ENCODE results near the gene SNX8.
"Not testable (repeated sequence)": the region's sequence is repeated elsewhere in the genome, so short reads cannot be mapped to it uniquely, and the experiment has no call there.

The SNX8 gene

DNA sequence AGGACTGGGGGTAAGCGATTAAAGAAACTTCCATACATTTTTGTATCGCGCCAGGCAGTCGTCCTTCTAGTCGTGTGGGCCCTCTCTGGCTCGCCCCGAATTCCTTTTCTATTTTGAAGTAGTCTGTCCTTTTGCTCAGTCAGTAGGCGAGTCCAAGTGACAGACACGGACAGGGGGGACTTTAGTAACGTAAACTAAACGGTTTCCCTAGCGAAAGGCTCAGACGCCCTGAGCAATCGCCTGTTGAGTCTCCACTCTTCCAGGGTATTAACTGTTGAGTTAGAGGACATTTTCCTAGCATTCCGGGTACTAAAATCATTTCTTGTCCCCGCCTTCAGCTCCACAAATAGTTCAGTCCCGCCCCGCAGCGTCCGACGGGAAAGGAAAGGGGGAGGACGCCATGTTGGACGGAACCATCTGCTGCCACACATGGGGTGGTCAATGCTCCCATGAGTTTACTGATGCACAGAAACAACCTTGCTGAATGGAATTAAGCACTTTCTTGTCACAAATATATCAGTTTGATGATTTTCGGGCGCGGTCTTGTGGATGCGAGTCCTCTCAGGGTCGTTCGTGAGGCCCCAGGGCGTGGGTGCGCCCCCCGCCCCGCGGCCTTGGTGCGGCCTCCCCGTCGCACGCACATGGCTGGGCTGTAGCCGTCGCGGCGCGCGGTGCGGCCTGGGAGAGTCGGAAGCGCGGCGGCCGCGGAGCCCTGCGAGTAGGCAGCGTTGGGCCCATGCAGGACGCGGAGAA is 40.1 kb upstream of the SNX8 start, which contains the start of gene EIF3B:
Gene EIF3B (plus strand): TSS at position 642 of the 753 bp plus-strand sequence. CDS start 95 bp downstream, at position 737.
- Histone ChIP-seq H3K36me3 (ENCODE audit: control insufficient read depth in 5 of 5, insufficient read depth in 5 of 5, low read length in 5 of 5) (peaks cover 0 to 5% (median 3%) of the 10 kb centered on the region in 5 donors), H3K9me3 (ENCODE audit: control insufficient read depth in 5 of 5, low read length in 5 of 5) (no peaks in the 10 kb centered on the region), H3K9ac (ENCODE audit: low read length in 5 of 5) (peak within 1 kb of the TSS; percentile 88 to 99 (median 99)), H3K4me3 (ENCODE audit: low read depth in 1 of 5, low read length in 5 of 5) (peak within 1 kb of the TSS; percentile 75 to 91 (median 87)), H3K27ac (ENCODE audit: low read depth, low read length) (peak within 1 kb of the TSS; percentile 100), H3K27me3 (ENCODE audit: control insufficient read depth in 5 of 5, insufficient read depth in 4 of 5, low read length in 5 of 5) (no peaks in the 10 kb centered on the region), H3K4me1 (ENCODE audit: control insufficient read depth in 5 of 5, insufficient read depth in 5 of 5, low read length in 5 of 5) (peaks cover 2 to 52% (median 42%) of the 10 kb centered on the region in 5 donors)

DNA sequence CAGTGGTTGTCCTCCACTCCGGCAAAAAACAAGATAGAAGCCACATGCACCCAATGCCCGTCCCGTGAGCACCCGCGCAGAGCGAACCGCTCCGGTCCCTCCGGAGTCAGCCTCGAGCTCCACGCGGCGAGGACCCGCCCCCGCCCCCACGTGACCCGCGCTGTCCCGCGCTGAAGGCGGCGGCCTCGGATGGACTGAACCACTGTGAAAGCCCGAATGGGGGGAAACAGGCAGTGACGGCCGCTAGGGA is 39.6 kb upstream of the SNX8 start:
- Histone ChIP-seq H3K9ac (ENCODE audit: low read length in 5 of 5) (peak overlapping the region; percentile 88 to 99 (median 99)), H3K9me3 (ENCODE audit: control insufficient read depth in 5 of 5, low read length in 5 of 5) (no peaks in the 10 kb centered on the region), H3K27me3 (ENCODE audit: control insufficient read depth in 5 of 5, insufficient read depth in 4 of 5, low read length in 5 of 5) (no peaks in the 10 kb centered on the region), H3K27ac (ENCODE audit: low read depth, low read length) (peak overlapping the region; percentile 100), H3K4me3 (ENCODE audit: low read depth in 1 of 5, low read length in 5 of 5) (peak overlapping the region; percentile 75 to 89 (median 87)), H3K36me3 (ENCODE audit: control insufficient read depth in 5 of 5, insufficient read depth in 5 of 5, low read length in 5 of 5) (peaks cover 0 to 4% (median 3%) of the 10 kb centered on the region in 5 donors), H3K4me1 (ENCODE audit: control insufficient read depth in 5 of 5, insufficient read depth in 5 of 5, low read length in 5 of 5) (peaks cover 2 to 47% (median 37%) of the 10 kb centered on the region in 5 donors)

DNA sequence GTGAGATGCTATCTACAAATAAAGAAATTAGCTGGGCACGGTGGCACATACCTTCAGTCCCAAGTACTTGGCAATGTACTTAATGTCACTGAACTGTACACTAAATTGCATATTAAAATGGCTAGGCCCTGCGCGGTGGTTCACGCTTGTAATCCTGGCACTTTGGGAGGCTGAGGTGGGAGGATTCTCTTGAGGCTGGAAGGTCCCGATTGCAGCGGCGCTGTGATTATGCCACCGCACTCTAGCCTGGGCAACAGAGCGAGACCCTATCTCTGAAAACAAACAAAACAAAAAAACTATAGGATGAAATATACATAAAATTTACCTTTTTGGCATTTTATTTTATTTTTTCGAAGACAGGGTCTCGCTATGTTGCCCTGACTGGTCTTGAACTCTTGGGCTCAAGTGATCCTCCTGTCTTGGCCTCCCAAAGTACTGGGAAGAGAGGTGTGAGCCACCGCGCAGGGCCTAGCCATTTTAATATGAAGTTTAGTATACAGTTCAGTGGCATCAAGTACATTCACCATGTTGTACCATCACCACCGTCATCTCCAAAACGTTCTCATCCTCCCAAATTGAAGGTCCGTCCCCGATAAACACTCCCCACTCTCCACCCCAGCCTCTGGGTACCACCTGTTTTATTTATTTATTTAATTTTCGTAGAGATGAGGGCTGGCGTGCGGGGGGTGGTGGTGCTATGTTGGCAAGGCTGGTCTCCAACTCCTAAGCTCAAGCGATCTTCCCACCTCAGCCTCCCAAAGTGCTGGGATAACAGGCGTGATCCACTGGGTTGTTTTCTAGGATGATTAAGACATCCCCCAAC is 39.1 kb upstream of the SNX8 start:
- no peaks in the 10 kb centered on the region for H3K9me3 ChIP-seq (ENCODE audit: control insufficient read depth in 5 of 5, low read length in 5 of 5)
- H3K9ac ChIP-seq (ENCODE audit: low read length in 5 of 5) = peak overlapping the region in 3 of 5 donors; percentile 93 to 99 (median 99)
- H3K27ac ChIP-seq (ENCODE audit: low read depth, low read length) = peak overlapping the region; percentile 100
- peaks cover 2 to 42% (median 32%) of the 10 kb centered on the region in 5 donors for H3K4me1 ChIP-seq (ENCODE audit: control insufficient read depth in 5 of 5, insufficient read depth in 5 of 5, low read length in 5 of 5)
- H3K27me3 ChIP-seq (ENCODE audit: control insufficient read depth in 5 of 5, insufficient read depth in 4 of 5, low read length in 5 of 5) = no peaks in the 10 kb centered on the region
- peaks cover 0 to 4% (median 3%) of the 10 kb centered on the region in 5 donors for H3K36me3 ChIP-seq (ENCODE audit: control insufficient read depth in 5 of 5, insufficient read depth in 5 of 5, low read length in 5 of 5)
- peak overlapping the region; percentile 75 to 89 (median 84) for H3K4me3 ChIP-seq (ENCODE audit: low read depth in 1 of 5, low read length in 5 of 5)

DNA sequence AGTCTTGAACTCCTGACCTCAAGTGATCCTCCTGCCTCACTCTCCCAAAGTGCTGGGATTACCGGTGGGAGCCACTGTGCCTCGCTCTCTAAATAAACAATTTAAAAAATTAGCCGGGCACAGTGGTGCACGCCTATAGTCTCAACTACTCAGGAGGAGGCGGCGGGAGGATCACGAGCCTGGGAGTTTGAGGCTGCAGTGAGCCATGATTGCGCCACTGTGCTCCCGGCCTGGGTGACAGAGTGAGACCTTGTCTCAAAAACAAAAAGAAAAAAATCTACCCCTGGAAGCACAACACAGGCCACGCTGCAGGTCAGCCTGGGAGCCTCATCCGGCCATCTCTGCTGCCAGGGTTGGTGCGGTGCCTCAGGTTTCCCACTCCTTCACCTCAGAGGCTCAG is 36.6 kb upstream of the SNX8 start:
- Histone ChIP-seq H3K9me3 (ENCODE audit: control insufficient read depth in 5 of 5, low read length in 5 of 5) (no peaks in the 10 kb centered on the region), H3K4me1 (ENCODE audit: control insufficient read depth in 5 of 5, insufficient read depth in 5 of 5, low read length in 5 of 5) (peaks cover 2 to 23% (median 17%) of the 10 kb centered on the region in 5 donors), H3K36me3 (ENCODE audit: control insufficient read depth in 5 of 5, insufficient read depth in 5 of 5, low read length in 5 of 5) (no peaks in the 10 kb centered on the region), H3K9ac (ENCODE audit: low read length in 5 of 5) (no peak overlapping the region), H3K27ac (ENCODE audit: low read depth, low read length) (no peak overlapping the region), H3K4me3 (ENCODE audit: low read depth in 1 of 5, low read length in 5 of 5) (no peak overlapping the region), H3K27me3 (ENCODE audit: control insufficient read depth in 5 of 5, insufficient read depth in 4 of 5, low read length in 5 of 5) (no peaks in the 10 kb centered on the region)

DNA sequence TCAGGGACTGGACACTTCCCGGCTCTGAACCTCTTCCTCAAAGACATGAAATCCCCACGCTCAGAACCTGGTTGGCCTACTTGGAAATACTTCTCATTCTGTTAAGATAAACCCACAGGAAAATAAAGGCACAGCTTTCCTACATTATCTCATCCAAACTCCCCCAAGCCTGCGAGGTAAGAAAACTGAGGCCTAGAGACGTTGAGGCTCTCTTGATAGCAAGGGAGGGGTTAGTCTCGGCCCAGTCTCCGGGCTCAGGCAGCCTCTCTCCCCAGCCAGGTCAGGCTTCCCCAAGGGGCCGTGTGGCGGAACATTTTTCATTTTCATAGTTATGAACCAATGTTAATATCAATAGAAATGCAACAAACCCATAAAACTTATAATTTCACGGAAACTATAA is 35.8 kb upstream of the SNX8 start:
- Histone ChIP-seq H3K27me3 (ENCODE audit: control insufficient read depth in 5 of 5, insufficient read depth in 4 of 5, low read length in 5 of 5) (no peaks in the 10 kb centered on the region), H3K4me1 (ENCODE audit: control insufficient read depth in 5 of 5, insufficient read depth in 5 of 5, low read length in 5 of 5) (peaks cover 2 to 15% (median 11%) of the 10 kb centered on the region in 5 donors), H3K9ac (ENCODE audit: low read length in 5 of 5) (no peak overlapping the region), H3K9me3 (ENCODE audit: control insufficient read depth in 5 of 5, low read length in 5 of 5) (no peaks in the 10 kb centered on the region), H3K36me3 (ENCODE audit: control insufficient read depth in 5 of 5, insufficient read depth in 5 of 5, low read length in 5 of 5) (no peaks in the 10 kb centered on the region), H3K27ac (ENCODE audit: low read depth, low read length) (no peak overlapping the region), H3K4me3 (ENCODE audit: low read depth in 1 of 5, low read length in 5 of 5) (no peak overlapping the region)

DNA sequence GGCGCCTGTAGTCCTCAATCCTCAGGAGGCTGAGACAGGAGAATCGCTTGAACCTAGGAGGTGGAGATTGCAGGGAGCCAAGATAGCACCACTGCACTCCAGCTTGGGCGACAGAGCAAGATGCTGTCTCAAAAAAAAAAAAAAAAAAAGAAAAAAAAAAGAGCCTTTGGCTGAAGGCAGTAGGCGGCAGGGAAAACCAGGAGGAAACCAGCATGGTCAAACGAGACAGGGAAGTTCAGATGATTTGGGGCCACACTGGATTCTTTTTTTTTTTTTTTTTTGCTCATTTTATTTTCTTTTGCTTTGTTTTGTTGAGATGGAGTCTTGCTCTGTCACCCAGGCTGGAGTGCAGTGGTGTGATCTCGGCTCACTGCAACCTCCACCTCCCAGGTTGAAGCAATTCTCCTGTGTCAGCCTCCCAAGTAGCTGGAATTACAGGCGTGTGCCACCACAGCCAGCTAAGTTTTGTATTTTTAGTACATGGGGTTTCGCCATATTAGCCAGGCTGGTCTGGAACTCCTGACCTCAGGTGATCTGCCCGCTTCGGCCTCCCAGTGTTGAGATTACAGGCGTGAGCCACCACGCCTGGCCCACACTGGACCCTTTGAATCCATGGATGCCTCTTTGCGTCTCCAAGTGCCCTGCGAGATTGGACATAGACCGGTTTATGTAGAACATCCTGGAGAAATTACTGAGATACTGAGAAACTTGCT is 33.3 kb upstream of the SNX8 start:
- Histone ChIP-seq H3K4me3 (ENCODE audit: low read depth in 1 of 5, low read length in 5 of 5) (peak overlapping the region in 4 of 5 donors; percentile 24 to 52 (median 49)), H3K9ac (ENCODE audit: low read length in 5 of 5) (peak overlapping the region in 2 of 5 donors; percentile 37 to 43)
- not testable (repeated sequence) for H3K4me1 ChIP-seq (ENCODE audit: control insufficient read depth in 5 of 5, insufficient read depth in 5 of 5, low read length in 5 of 5); H3K36me3 ChIP-seq (ENCODE audit: control insufficient read depth in 5 of 5, insufficient read depth in 5 of 5, low read length in 5 of 5); H3K9me3 ChIP-seq (ENCODE audit: control insufficient read depth in 5 of 5, low read length in 5 of 5); H3K27me3 ChIP-seq (ENCODE audit: control insufficient read depth in 5 of 5, insufficient read depth in 4 of 5, low read length in 5 of 5); H3K27ac ChIP-seq (ENCODE audit: low read depth, low read length)

DNA sequence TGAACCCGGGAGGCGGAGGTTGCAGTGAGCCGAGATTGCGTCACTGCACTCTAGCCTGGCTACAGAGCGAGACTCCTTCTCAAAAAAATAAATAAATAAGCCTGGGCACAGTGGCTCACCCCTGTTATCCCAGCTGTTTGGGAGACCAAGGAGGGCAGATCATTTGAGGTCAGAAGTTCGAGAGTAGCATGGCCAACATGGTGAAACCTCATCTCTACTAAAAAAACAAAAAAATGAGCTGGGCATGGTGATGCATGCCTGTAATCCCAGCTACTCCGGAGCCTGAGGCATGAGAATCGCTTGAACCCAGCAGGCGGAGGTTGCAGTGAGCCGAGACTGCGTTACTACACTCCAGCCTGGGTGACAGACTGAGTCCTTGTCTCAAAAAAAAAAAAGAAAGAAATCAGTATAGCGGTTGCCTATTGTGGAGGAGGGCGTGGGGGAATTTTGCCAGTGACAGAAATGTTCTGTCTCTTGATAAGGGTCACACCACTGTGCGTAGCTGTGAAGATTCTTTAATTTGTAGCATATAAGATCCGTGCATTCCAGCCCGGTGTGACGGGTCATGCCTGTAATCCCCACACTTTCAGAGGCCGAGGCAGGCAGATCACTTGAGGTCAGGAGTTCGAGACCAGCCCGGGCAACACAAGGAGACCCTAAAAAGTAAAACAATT is 22.5 kb upstream of the SNX8 start:
- no peak overlapping the region for H3K9ac ChIP-seq (ENCODE audit: low read length in 5 of 5)
- H3K36me3 ChIP-seq (ENCODE audit: control insufficient read depth in 5 of 5, insufficient read depth in 5 of 5, low read length in 5 of 5) = no peaks in the 10 kb centered on the region
- H3K4me3 ChIP-seq (ENCODE audit: low read depth in 1 of 5, low read length in 5 of 5) = no peak overlapping the region
- H3K27me3 ChIP-seq (ENCODE audit: control insufficient read depth in 5 of 5, insufficient read depth in 4 of 5, low read length in 5 of 5) = no peaks in the 10 kb centered on the region
- no peaks in the 10 kb centered on the region for H3K4me1 ChIP-seq (ENCODE audit: control insufficient read depth in 5 of 5, insufficient read depth in 5 of 5, low read length in 5 of 5)
- H3K27ac ChIP-seq (ENCODE audit: low read depth, low read length) = no peak overlapping the region
- no peaks in the 10 kb centered on the region for H3K9me3 ChIP-seq (ENCODE audit: control insufficient read depth in 5 of 5, low read length in 5 of 5)

DNA sequence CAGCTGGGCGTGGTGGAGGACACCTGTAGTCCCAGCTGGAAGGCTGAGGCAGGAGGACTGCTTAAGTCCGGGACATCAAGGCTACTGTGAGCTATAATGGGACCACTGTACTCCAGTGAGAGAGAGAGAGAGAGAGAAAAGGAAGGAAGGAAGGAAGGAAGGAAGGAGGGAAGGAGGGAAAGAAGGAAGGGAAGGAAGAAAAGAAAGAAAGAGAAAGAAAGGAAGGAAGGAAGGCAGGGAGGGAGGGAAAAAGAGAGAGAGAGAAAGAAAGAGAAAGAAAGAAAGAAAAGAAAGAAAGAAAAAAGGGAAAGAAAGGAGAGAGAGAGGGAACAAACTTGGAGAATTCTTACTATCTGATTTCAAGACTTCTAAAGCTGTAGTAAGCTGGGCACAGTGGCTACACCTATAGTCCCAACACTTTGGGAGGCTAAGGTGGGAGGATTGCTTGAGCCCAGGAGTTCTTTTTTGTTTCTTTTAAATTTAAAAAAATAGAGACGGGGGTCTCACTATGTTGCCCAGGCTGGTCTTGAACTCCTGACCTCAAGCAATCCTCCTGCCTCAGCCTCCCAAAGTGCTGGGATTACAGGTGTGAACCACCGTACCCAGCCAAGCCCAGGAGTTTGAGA is 18.5 kb upstream of the SNX8 start:
- not testable (repeated sequence) for H3K27me3 ChIP-seq (ENCODE audit: control insufficient read depth in 5 of 5, insufficient read depth in 4 of 5, low read length in 5 of 5); H3K36me3 ChIP-seq (ENCODE audit: control insufficient read depth in 5 of 5, insufficient read depth in 5 of 5, low read length in 5 of 5); H3K9ac ChIP-seq (ENCODE audit: low read length in 5 of 5); H3K4me3 ChIP-seq (ENCODE audit: low read depth in 1 of 5, low read length in 5 of 5); H3K4me1 ChIP-seq (ENCODE audit: control insufficient read depth in 5 of 5, insufficient read depth in 5 of 5, low read length in 5 of 5); H3K9me3 ChIP-seq (ENCODE audit: control insufficient read depth in 5 of 5, low read length in 5 of 5); H3K27ac ChIP-seq (ENCODE audit: low read depth, low read length)

DNA sequence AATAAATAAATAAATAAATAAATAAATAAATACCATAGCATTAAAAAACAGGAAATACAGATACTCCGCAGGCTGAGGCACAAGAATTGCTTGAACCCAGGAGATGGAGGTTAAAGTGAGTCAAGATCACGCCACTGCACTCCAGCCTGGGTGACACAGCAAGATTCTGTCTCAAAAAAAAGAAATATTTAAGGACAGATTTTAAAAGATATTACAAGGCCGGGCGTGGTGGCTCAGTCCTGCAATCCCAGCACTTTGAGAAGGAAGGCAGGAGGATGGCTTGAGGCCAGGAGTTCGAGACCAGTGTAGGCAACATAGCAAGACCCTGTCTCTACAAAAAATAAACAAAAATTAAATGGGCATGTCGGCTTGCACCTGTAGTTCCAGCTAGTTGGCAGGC is 17.5 kb upstream of the SNX8 start:
- no peaks in the 10 kb centered on the region for H3K9me3 ChIP-seq (ENCODE audit: control insufficient read depth in 5 of 5, low read length in 5 of 5)
- H3K9ac ChIP-seq (ENCODE audit: low read length in 5 of 5) = no peak overlapping the region
- H3K27me3 ChIP-seq (ENCODE audit: control insufficient read depth in 5 of 5, insufficient read depth in 4 of 5, low read length in 5 of 5) = no peaks in the 10 kb centered on the region
- no peaks in the 10 kb centered on the region for H3K4me1 ChIP-seq (ENCODE audit: control insufficient read depth in 5 of 5, insufficient read depth in 5 of 5, low read length in 5 of 5)
- no peak overlapping the region for H3K27ac ChIP-seq (ENCODE audit: low read depth, low read length)
- H3K4me3 ChIP-seq (ENCODE audit: low read depth in 1 of 5, low read length in 5 of 5) = no peak overlapping the region
- no peaks in the 10 kb centered on the region for H3K36me3 ChIP-seq (ENCODE audit: control insufficient read depth in 5 of 5, insufficient read depth in 5 of 5, low read length in 5 of 5)
